Suprapubic skin (tissue), 4 donors: ENCODE results near the gene PON3.

Experiments
- CTCF ChIP-seq, 2 donors: fragments of 200-600 bp in 1 of 2; fragments of 450-650 bp in 1 of 2; sonication (generic) in 1 of 2; IDR thresholded peaks; one replicate each; pipeline ENCODE4 v1.5.1; 2016 to 2019; ENCODE audit warnings: antibody characterized with exemption in 2 of 2, mild to moderate bottlenecking in 1 of 2, moderate library complexity in 1 of 2
- EP300 ChIP-seq: sonication (generic); formaldehyde crosslinking; IDR thresholded peaks from one replicate; pipeline ENCODE4 v1.6.1; 2017; ENCODE audit warnings: antibody characterized with exemption
- POLR2A ChIP-seq, 2 donors: fragments of 450-650 bp; IDR thresholded peaks; one replicate each; pipeline ENCODE4 v1.6.1; 2017; ENCODE audit warnings: antibody characterized with exemption in 2 of 2, mild to moderate bottlenecking in 2 of 2, moderate library complexity in 2 of 2
- POLR2AphosphoS5 ChIP-seq, 3 donors: sonication (generic); formaldehyde crosslinking; IDR thresholded peaks; one replicate each; pipeline ENCODE4 v1.6.1; 2017; ENCODE audit warnings: antibody characterized with exemption in 3 of 3

DNA sequence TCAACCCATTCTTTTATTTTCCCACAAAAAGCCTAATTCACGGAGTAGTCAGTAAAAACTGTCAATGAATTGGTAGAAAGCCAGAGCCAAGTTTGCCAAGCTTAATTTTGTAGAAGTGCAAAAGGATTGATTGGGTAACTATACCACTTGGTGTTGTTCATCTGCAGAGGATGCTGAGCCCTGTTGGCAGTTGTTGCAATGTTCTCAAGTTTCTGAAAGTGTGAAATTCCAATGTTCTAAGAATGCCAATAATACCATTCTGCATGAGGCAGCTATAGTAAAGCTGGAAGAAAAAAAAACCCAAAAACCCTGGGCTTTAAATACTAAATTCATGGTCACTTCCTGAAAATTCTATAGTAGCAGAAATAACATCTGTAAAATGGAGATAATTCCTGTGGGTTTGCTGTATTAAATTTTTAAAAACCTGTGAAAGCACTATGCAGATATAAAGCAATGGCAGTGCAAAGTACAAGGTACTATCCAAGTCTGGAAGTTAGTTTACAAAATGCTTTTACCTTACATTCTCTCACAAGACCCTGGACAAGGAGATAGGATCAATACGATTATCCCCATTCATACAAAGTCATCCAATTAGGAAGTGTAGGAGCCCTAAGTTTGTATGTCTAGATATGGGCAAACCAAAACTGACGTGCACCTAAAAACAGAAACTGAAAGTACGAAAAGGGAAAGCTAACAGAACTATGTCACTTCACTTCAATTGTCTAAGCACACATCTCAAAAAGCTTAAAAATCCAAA, 65.8 kb downstream of the PON3 start:
- TF ChIP-seq CTCF (IDR thresholded peaks at IDR 0.05) (no peak), POLR2AphosphoS5 (IDR thresholded peaks at IDR 0.05) (no peak), EP300 (no peak), POLR2A (IDR thresholded peaks at IDR 0.05) (no peak)
